Thyroid gland (tissue), 4 donors: ENCODE measurements around the gene CITED1.

Source experiments
- POLR2A ChIP-seq, 2 donors: fragments of 450-650 bp; IDR thresholded peaks; one replicate each; pipeline ENCODE4 v1.6.1; 2017; ENCODE audit warnings: antibody characterized with exemption in 2 of 2, mild to moderate bottlenecking in 2 of 2, moderate library complexity in 1 of 2
- TF ChIP-seq, protein P1 (sequence below), 6 experiments: fragments of 200-600 bp in 3 of 6; fragments of 450-650 bp in 3 of 6; sonication (generic) in 3 of 6; IDR thresholded peaks; one replicate each; pipeline ENCODE4 v1.5.1; 2016 to 2019; ENCODE audit warnings: antibody characterized with exemption in 6 of 6, mild to moderate bottlenecking in 2 of 6, inconsistent platforms in 1 of 6, moderate library complexity in 1 of 6

DNA sequence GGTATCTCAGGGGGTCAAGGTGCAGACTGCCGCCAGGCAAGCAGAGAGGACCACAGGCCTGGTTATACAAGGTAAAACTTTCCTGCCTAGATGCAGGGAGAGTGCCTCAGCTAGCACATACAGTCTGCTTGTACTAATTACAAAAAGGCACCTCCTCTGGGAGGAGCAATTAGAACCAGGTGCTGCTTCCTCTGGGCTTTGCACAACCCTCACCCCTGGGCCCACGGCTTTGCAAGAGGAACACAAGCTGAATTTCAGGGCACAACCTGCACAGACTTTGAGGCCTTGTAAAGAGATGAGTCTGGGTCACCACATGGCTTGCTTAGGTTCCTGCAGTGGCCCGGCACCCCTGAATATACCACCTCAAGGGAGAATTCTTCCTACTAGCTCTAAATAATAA is 9.2 kb upstream of the CITED1 start:
- TF ChIP-seq, protein P1, sequence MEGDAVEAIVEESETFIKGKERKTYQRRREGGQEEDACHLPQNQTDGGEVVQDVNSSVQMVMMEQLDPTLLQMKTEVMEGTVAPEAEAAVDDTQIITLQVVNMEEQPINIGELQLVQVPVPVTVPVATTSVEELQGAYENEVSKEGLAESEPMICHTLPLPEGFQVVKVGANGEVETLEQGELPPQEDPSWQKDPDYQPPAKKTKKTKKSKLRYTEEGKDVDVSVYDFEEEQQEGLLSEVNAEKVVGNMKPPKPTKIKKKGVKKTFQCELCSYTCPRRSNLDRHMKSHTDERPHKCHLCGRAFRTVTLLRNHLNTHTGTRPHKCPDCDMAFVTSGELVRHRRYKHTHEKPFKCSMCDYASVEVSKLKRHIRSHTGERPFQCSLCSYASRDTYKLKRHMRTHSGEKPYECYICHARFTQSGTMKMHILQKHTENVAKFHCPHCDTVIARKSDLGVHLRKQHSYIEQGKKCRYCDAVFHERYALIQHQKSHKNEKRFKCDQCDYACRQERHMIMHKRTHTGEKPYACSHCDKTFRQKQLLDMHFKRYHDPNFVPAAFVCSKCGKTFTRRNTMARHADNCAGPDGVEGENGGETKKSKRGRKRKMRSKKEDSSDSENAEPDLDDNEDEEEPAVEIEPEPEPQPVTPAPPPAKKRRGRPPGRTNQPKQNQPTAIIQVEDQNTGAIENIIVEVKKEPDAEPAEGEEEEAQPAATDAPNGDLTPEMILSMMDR (IDR thresholded peaks at IDR 0.05), result no peak
- TF ChIP-seq POLR2A (IDR thresholded peaks at IDR 0.05), result no peak
